Measurements from ENCODE around the gene GRIN2C.

Gene GRIN2C

DNA sequence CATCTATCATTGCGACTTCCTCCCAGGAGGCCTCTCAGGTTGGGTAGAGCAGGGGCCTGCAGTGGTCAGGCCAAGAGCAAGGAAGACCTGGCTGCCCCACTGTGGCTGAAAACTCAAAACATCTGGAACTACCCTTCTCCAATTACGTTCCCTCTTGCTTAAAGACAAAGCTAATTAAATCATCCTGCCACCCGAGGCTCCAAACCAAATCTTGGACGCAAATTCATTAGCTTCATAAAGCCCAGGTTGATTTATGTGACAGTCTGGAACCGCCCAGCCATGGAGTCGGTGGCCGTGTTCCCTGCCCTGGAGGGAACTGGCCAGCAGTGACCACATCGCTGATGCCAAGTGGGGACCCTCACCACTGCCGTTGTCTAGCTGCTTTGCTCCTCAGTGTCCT lies 21.4 kb downstream of the GRIN2C start:
- H3K27me3 ChIP-seq (ENCODE audit: insufficient read depth, low read length, poor library complexity, severe bottlenecking) = no peaks in the 10 kb centered on the region
- no peak for TF ChIP-seq EZH2phosphoT487 (IDR thresholded peaks at IDR 0.05; ENCODE audit: borderline replicate concordance)
- TF ChIP-seq, protein P1, sequence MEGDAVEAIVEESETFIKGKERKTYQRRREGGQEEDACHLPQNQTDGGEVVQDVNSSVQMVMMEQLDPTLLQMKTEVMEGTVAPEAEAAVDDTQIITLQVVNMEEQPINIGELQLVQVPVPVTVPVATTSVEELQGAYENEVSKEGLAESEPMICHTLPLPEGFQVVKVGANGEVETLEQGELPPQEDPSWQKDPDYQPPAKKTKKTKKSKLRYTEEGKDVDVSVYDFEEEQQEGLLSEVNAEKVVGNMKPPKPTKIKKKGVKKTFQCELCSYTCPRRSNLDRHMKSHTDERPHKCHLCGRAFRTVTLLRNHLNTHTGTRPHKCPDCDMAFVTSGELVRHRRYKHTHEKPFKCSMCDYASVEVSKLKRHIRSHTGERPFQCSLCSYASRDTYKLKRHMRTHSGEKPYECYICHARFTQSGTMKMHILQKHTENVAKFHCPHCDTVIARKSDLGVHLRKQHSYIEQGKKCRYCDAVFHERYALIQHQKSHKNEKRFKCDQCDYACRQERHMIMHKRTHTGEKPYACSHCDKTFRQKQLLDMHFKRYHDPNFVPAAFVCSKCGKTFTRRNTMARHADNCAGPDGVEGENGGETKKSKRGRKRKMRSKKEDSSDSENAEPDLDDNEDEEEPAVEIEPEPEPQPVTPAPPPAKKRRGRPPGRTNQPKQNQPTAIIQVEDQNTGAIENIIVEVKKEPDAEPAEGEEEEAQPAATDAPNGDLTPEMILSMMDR (conservative IDR thresholded peaks at IDR 0.05; ENCODE audit: low read length) = no peak
- H4K20me1 ChIP-seq (ENCODE audit: insufficient read depth, low read length, poor library complexity, severe bottlenecking) = no peaks in the 10 kb centered on the region
- H3K36me3 ChIP-seq (ENCODE audit: insufficient read depth, low read length) = peaks cover 12% of the 10 kb centered on the region; the same call in 1 of the 2 replicates
- no peaks in the 10 kb centered on the region for H3K9me3 ChIP-seq (ENCODE audit: insufficient read depth, low read depth, low read length)
- H3K4me1 ChIP-seq (ENCODE audit: insufficient read depth, low read length, poor library complexity, severe bottlenecking) = peaks cover 14% of the 10 kb centered on the region
- H3K4me3 ChIP-seq (ENCODE audit: low read length, poor library complexity, severe bottlenecking) = no peak overlapping the region
- H2AFZ ChIP-seq (ENCODE audit: low read length) = no peak overlapping the region
- no peaks in the 10 kb centered on the region for H3F3A ChIP-seq (ENCODE audit: low read depth)
- H3K9me2 ChIP-seq (replicated peaks; ENCODE audit: low read depth, low read length) = no peaks in the 10 kb centered on the region
- no peaks in the 10 kb centered on the region for H3K79me2 ChIP-seq (ENCODE audit: insufficient read depth, low read length)
- H3K9ac ChIP-seq (ENCODE audit: low read depth, low read length, poor library complexity, severe bottlenecking) = no peak overlapping the region
- H3K4me2 ChIP-seq (ENCODE audit: low read depth, low read length, poor library complexity, severe bottlenecking) = no peak overlapping the region

DNA sequence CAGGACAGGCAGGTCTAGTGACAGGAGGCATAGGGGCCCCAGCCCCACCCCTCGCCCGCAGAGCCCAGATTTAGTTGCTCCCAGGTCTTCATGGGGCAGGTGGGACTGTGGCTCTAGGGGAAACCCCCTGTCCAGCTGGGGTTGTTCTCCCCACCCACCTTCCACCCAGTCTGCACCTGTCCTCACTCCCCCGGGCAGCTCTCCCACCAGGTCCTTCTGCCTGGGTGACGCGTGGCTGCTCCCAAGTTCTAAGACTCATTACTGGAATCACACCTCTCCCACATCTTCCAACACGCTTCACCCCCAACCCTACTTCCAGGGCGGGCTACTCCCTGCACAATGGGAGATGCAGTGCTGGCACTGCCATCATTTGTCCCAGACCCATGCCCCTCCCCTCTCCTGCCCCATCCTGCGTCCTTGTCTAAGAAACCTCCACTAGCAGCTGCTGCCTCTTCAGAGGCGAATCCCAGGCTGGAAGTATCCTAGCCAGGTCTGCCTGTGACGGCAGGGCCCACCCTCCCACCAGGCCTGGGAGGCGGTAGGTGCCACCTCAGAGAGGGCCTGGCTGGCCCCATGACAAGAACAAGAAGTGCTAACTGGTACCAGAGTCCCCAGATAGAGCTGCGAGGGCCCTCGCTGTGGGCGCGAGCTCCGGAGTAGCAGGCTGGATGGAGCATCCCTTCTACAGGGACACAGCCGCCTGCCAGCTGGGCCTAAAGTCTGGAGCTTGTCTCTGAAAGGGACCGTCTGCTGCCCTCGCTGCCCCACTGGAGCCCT lies 22.8 kb downstream of the GRIN2C start:
- no peaks in the 10 kb centered on the region for H4K20me1 ChIP-seq (ENCODE audit: insufficient read depth, low read length, poor library complexity, severe bottlenecking)
- H3F3A ChIP-seq (ENCODE audit: low read depth) = no peaks in the 10 kb centered on the region
- no peak for TF ChIP-seq EZH2phosphoT487 (IDR thresholded peaks at IDR 0.05; ENCODE audit: borderline replicate concordance)
- TF ChIP-seq, protein P1 (conservative IDR thresholded peaks at IDR 0.05; ENCODE audit: low read length) = no peak
- no peak overlapping the region for H2AFZ ChIP-seq (ENCODE audit: low read length)
- H3K4me2 ChIP-seq (ENCODE audit: low read depth, low read length, poor library complexity, severe bottlenecking) = no peak overlapping the region
- peaks cover 14% of the 10 kb centered on the region for H3K4me1 ChIP-seq (ENCODE audit: insufficient read depth, low read length, poor library complexity, severe bottlenecking)
- no peak overlapping the region for H3K4me3 ChIP-seq (ENCODE audit: low read length, poor library complexity, severe bottlenecking)
- H3K9me2 ChIP-seq (replicated peaks; ENCODE audit: low read depth, low read length) = no peaks in the 10 kb centered on the region
- no peak overlapping the region for H3K9ac ChIP-seq (ENCODE audit: low read depth, low read length, poor library complexity, severe bottlenecking)
- H3K9me3 ChIP-seq (ENCODE audit: insufficient read depth, low read depth, low read length) = no peaks in the 10 kb centered on the region
- H3K79me2 ChIP-seq (ENCODE audit: insufficient read depth, low read length) = no peaks in the 10 kb centered on the region
- no peaks in the 10 kb centered on the region for H3K27me3 ChIP-seq (ENCODE audit: insufficient read depth, low read length, poor library complexity, severe bottlenecking)
- H3K36me3 ChIP-seq (ENCODE audit: insufficient read depth, low read length) = peaks cover 12% of the 10 kb centered on the region; the same call in 1 of the 2 replicates

DNA sequence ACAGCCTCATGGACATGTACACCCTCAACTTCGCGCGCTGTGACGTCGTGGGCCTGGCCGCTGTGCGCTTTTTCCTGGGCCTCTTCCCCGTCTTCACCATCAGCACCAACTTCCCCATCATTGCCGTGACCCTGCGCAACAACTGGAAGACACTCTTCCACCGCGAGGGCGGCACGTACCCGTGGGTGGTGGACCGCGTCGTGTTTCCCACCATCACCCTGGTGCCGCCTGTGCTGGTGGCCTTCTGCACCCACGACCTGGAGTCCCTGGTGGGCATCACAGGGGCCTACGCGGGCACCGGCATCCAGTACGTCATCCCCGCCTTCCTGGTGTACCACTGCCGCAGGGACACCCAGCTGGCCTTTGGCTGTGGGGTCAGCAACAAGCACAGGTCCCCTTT lies 23.5 kb downstream of the GRIN2C start:
- H3K27me3 ChIP-seq (ENCODE audit: insufficient read depth, low read length, poor library complexity, severe bottlenecking) = no peaks in the 10 kb centered on the region
- peaks cover 12% of the 10 kb centered on the region; the same call in 1 of the 2 replicates for H3K36me3 ChIP-seq (ENCODE audit: insufficient read depth, low read length)
- H3F3A ChIP-seq (ENCODE audit: low read depth) = no peaks in the 10 kb centered on the region
- H2AFZ ChIP-seq (ENCODE audit: low read length) = no peak overlapping the region
- no peak overlapping the region for H3K4me3 ChIP-seq (ENCODE audit: low read length, poor library complexity, severe bottlenecking)
- H3K79me2 ChIP-seq (ENCODE audit: insufficient read depth, low read length) = no peaks in the 10 kb centered on the region
- H3K4me2 ChIP-seq (ENCODE audit: low read depth, low read length, poor library complexity, severe bottlenecking) = no peak overlapping the region
- TF ChIP-seq EZH2phosphoT487 (IDR thresholded peaks at IDR 0.05; ENCODE audit: borderline replicate concordance) = no peak
- TF ChIP-seq, protein P1 (conservative IDR thresholded peaks at IDR 0.05; ENCODE audit: low read length) = no peak
- H3K9me3 ChIP-seq (ENCODE audit: insufficient read depth, low read depth, low read length) = no peaks in the 10 kb centered on the region
- no peaks in the 10 kb centered on the region for H4K20me1 ChIP-seq (ENCODE audit: insufficient read depth, low read length, poor library complexity, severe bottlenecking)
- no peaks in the 10 kb centered on the region for H3K9me2 ChIP-seq (replicated peaks; ENCODE audit: low read depth, low read length)
- no peak overlapping the region for H3K9ac ChIP-seq (ENCODE audit: low read depth, low read length, poor library complexity, severe bottlenecking)
- H3K4me1 ChIP-seq (ENCODE audit: insufficient read depth, low read length, poor library complexity, severe bottlenecking) = peaks cover 14% of the 10 kb centered on the region

Data from Loucy (cell line).